Neuronal stem cell (in vitro differentiated cells): ENCODE results near the gene KIF22.
"Not testable (repeated sequence)": the region's sequence is repeated elsewhere in the genome, so short reads cannot be mapped to it uniquely, and the experiment has no call there.

Experiments
- DNase-seq: peaks from one replicate; pipeline ENCODE4 v3.0.0-alpha.2; 2013; ENCODE audit warnings: low spot score
- H2AFZ ChIP-seq: one replicate; pipeline ENCODE4 v1.6.1; 2013; ENCODE audit warnings: mild to moderate bottlenecking, low read length, inconsistent platforms
- H2AK5ac ChIP-seq: 2 replicates; pipeline ENCODE4 v1.6.1; 2013; ENCODE audit warnings: low read depth, mild to moderate bottlenecking, inconsistent platforms, low read length, moderate library complexity, mixed read lengths
- H2BK120ac ChIP-seq: 2 replicates; pipeline ENCODE4 v1.6.1; 2013; ENCODE audit warnings: low read depth, mild to moderate bottlenecking, inconsistent platforms, low read length, moderate library complexity, mixed read lengths
- H2BK12ac ChIP-seq: one replicate; pipeline ENCODE4 v1.6.1; 2013; ENCODE audit warnings: low read length, inconsistent platforms
- H2BK15ac ChIP-seq: 2 replicates; pipeline ENCODE4 v1.6.1; 2013; ENCODE audit warnings: mild to moderate bottlenecking, low read length, inconsistent platforms, mixed read lengths
- H2BK5ac ChIP-seq: one replicate; pipeline ENCODE4 v1.6.1; 2013; ENCODE audit warnings: inconsistent platforms, mild to moderate bottlenecking, low read length, moderate library complexity
- H3K14ac ChIP-seq: one replicate; pipeline ENCODE4 v1.6.1; 2013; ENCODE audit warnings: low read length, inconsistent platforms
- H3K18ac ChIP-seq: 2 replicates; pipeline ENCODE4 v1.6.1; 2013; ENCODE audit warnings: low read length, inconsistent platforms
- H3K23ac ChIP-seq: 2 replicates; pipeline ENCODE4 v1.6.1; 2013; ENCODE audit warnings: low read depth, mild to moderate bottlenecking, mixed read lengths, low read length, inconsistent platforms; ENCODE audit not compliant: poor library complexity
- H3K27ac ChIP-seq: replicated peaks from 3 replicates; pipeline ENCODE4 v1.5.1; 2013; ENCODE audit warnings: low read length, inconsistent platforms
- H3K27me3 ChIP-seq, 3 experiments: 2 replicates each; pipeline ENCODE4 v1.6.1; 2013; ENCODE audit warnings: low read length in 3 of 3, mild to moderate bottlenecking in 2 of 3, inconsistent platforms in 1 of 3, low read depth in 1 of 3, mixed read lengths in 1 of 3, moderate library complexity in 1 of 3; ENCODE audit not compliant: control insufficient read depth in 3 of 3, insufficient read depth in 3 of 3
- H3K36me3 ChIP-seq, 2 donors: replicated peaks in 1 of 2; 2 replicates each; pipeline ENCODE4 v1.6.1; 2013; ENCODE audit warnings: low read length in 2 of 2; ENCODE audit not compliant: control insufficient read depth in 2 of 2, insufficient read depth in 2 of 2
- H3K4ac ChIP-seq: 2 replicates; pipeline ENCODE4 v1.6.1; 2013; ENCODE audit warnings: inconsistent platforms, mild to moderate bottlenecking, low read length, moderate library complexity
- H3K4me1 ChIP-seq, 2 donors: 1 replicate in 1 of 2; 2 replicates in 1 of 2; pipeline ENCODE4 v1.6.1; 2013; ENCODE audit warnings: low read length in 2 of 2, low read depth in 1 of 2; ENCODE audit not compliant: control insufficient read depth in 2 of 2, insufficient read depth in 1 of 2
- H3K4me2 ChIP-seq: one replicate; pipeline ENCODE4 v1.6.1; 2013; ENCODE audit warnings: mild to moderate bottlenecking, low read length, inconsistent platforms; ENCODE audit not compliant: insufficient read depth, poor library complexity, severe bottlenecking
- H3K4me3 ChIP-seq, 2 donors: 2 replicates each; pipeline ENCODE4 v1.5.1; 2013; ENCODE audit warnings: low read length in 2 of 2, mild to moderate bottlenecking in 2 of 2, inconsistent platforms in 1 of 2, moderate library complexity in 1 of 2
- H3K79me1 ChIP-seq: one replicate; pipeline ENCODE4 v1.6.1; 2013; ENCODE audit warnings: low read depth, mild to moderate bottlenecking, inconsistent platforms, low read length, moderate library complexity
- H3K9ac ChIP-seq: one replicate; pipeline ENCODE4 v1.6.1; 2013; ENCODE audit warnings: mild to moderate bottlenecking, low read depth, low read length, inconsistent platforms; ENCODE audit not compliant: poor library complexity
- H3K9me3 ChIP-seq, 2 donors: replicated peaks in 1 of 2; 2 replicates each; pipeline versions ENCODE3 to v1.6.1; 2013; ENCODE audit warnings: low read length in 2 of 2, mild to moderate bottlenecking in 2 of 2, inconsistent platforms in 1 of 2, low read depth in 1 of 2, mixed read lengths in 1 of 2, moderate library complexity in 1 of 2; ENCODE audit not compliant: control insufficient read depth in 2 of 2, insufficient read depth in 1 of 2
- H4K8ac ChIP-seq: one replicate; pipeline ENCODE4 v1.6.1; 2013; ENCODE audit warnings: low read depth, mild to moderate bottlenecking, inconsistent platforms, low read length, moderate library complexity
- H4K91ac ChIP-seq: one replicate; pipeline ENCODE4 v1.6.1; 2013; ENCODE audit warnings: low read length, low read depth, mild to moderate bottlenecking, inconsistent platforms; ENCODE audit not compliant: poor library complexity
- WGBS, 2 donors: extraction: QIAGEN DNeasy Blood & Tissue Kit; methylation state at CpG; one replicate each; pipeline ENCODE4 v1.1.7; 2013; ENCODE audit warnings: missing lambda C conversion rate in 2 of 2, mixed read lengths in 1 of 2; ENCODE audit not compliant: insufficient read length in 2 of 2, insufficient replicate concordance in 1 of 2; ENCODE audit errors: extremely low coverage in 2 of 2; 5-methylcytosine and 5-hydroxymethylcytosine counted together

KIF22 gene

GRCh38 chr16:29767062-29767461 lies 23.5 kb upstream of the KIF22 start:
- no peak overlapping the region for H2BK12ac ChIP-seq
- no peak overlapping the region for H3K4me3 ChIP-seq
- no peak overlapping the region for H3K18ac ChIP-seq
- no peak overlapping the region for H3K14ac ChIP-seq
- no peak overlapping the region for H2BK120ac ChIP-seq
- no peak overlapping the region for H2AK5ac ChIP-seq
- H4K8ac ChIP-seq, result no peak overlapping the region
- H3K9ac ChIP-seq, result no peak overlapping the region
- no CpG with 5 or more reads among the region's 3 CpGs for WGBS, 2 donors
- no peaks in the 10 kb centered on the region for H3K9me3 ChIP-seq
- no peaks in the 10 kb centered on the region for H3K4me1 ChIP-seq
- no peak overlapping the region for H2BK5ac ChIP-seq
- peaks cover 0 to 9% (median 0%) of the 10 kb centered on the region in 3 experiments for H3K27me3 ChIP-seq
- H3K36me3 ChIP-seq, result no peaks in the 10 kb centered on the region
- H4K91ac ChIP-seq, result no peak overlapping the region
- H3K79me1 ChIP-seq, result no peaks in the 10 kb centered on the region
- no peak overlapping the region for H2AFZ ChIP-seq
- no peak overlapping the region for H3K23ac ChIP-seq
- no peak overlapping the region for H2BK15ac ChIP-seq
- no peak overlapping the region for H3K4ac ChIP-seq
- DNase-seq, result no peak
- H3K4me2 ChIP-seq, result no peak overlapping the region
- H3K27ac ChIP-seq, result no peak overlapping the region

- no peaks in the 10 kb centered on the region for H3K79me1 ChIP-seq
- no peak for DNase-seq
- no peak overlapping the region for H4K91ac ChIP-seq
- no peak overlapping the region for H3K27ac ChIP-seq
- no peak overlapping the region for H4K8ac ChIP-seq
- WGBS, 2 donors, result no CpG with 5 or more reads among the region's 2 CpGs
- no peak overlapping the region for H3K4ac ChIP-seq
- no peak overlapping the region for H2BK5ac ChIP-seq
- H2BK15ac ChIP-seq, result no peak overlapping the region
- H2BK120ac ChIP-seq, result no peak overlapping the region
- no peak overlapping the region for H3K23ac ChIP-seq
- H3K14ac ChIP-seq, result no peak overlapping the region
- H2AK5ac ChIP-seq, result no peak overlapping the region
- H3K36me3 ChIP-seq, result no peaks in the 10 kb centered on the region
- peaks cover 0 to 10% (median under 1%) of the 10 kb centered on the region in 3 experiments for H3K27me3 ChIP-seq
- no peaks in the 10 kb centered on the region for H3K4me1 ChIP-seq
- H3K4me2 ChIP-seq, result no peak overlapping the region
- H2AFZ ChIP-seq, result no peak overlapping the region
- H2BK12ac ChIP-seq, result no peak overlapping the region
- H3K18ac ChIP-seq, result no peak overlapping the region
- H3K9ac ChIP-seq, result no peak overlapping the region
- no peaks in the 10 kb centered on the region for H3K9me3 ChIP-seq
- no peak overlapping the region for H3K4me3 ChIP-seq
These were observed 21.0 kb upstream of the KIF22 start for GRCh38 chr16:29769507-29769906.

GRCh38 chr16:29770250-29770929 lies 20.2 kb upstream of the KIF22 start:
- H3K4me3 ChIP-seq, result no peak overlapping the region

GRCh38 chr16:29772330-29772729 lies 18.2 kb upstream of the KIF22 start:
- not testable (repeated sequence) for H4K8ac ChIP-seq, H3K4ac ChIP-seq, H2BK5ac ChIP-seq, H3K4me1 ChIP-seq, H3K23ac ChIP-seq, H3K9ac ChIP-seq, H2BK15ac ChIP-seq, H3K14ac ChIP-seq, H3K4me2 ChIP-seq, H3K27ac ChIP-seq, H4K91ac ChIP-seq, DNase-seq, H2BK12ac ChIP-seq, H2AFZ ChIP-seq, H3K4me3 ChIP-seq, H3K18ac ChIP-seq, H3K79me1 ChIP-seq, H3K36me3 ChIP-seq, H2BK120ac ChIP-seq, H2AK5ac ChIP-seq, H3K9me3 ChIP-seq
- H3K27me3 ChIP-seq, result peaks cover 0 to 14% (median 2%) of the 10 kb centered on the region in 3 experiments
- no CpG with 5 or more reads among the region's 7 CpGs for WGBS, 2 donors

More at GRCh38 chr16:29770250-29770929, 20.2 kb upstream of the KIF22 start:
- no peak overlapping the region for H3K18ac ChIP-seq
- H2AFZ ChIP-seq, result no peak overlapping the region
- no peak for DNase-seq
- H3K27ac ChIP-seq, result no peak overlapping the region
- H3K14ac ChIP-seq, result no peak overlapping the region
- no peak overlapping the region for H3K4me2 ChIP-seq
- no peak overlapping the region for H4K91ac ChIP-seq
- H3K23ac ChIP-seq, result no peak overlapping the region
- no peak overlapping the region for H3K9ac ChIP-seq
- H3K36me3 ChIP-seq, result no peaks in the 10 kb centered on the region
- no peak overlapping the region for H2BK120ac ChIP-seq
- no peak overlapping the region for H3K4ac ChIP-seq
- no peak overlapping the region for H2AK5ac ChIP-seq
- no peaks in the 10 kb centered on the region for H3K4me1 ChIP-seq
- no CpG with 5 or more reads among the region's 7 CpGs for WGBS, 2 donors
- H2BK15ac ChIP-seq, result no peak overlapping the region
- no peak overlapping the region for H2BK5ac ChIP-seq
- H3K27me3 ChIP-seq, result peaks cover 0 to 14% (median 2%) of the 10 kb centered on the region in 3 experiments
- no peak overlapping the region for H2BK12ac ChIP-seq
- H4K8ac ChIP-seq, result no peak overlapping the region
- no peaks in the 10 kb centered on the region for H3K79me1 ChIP-seq
- H3K9me3 ChIP-seq, result no peaks in the 10 kb centered on the region
